CD4-positive, alpha-beta memory T cell (primary cell): Measurements from ENCODE around the gene KCNN4. TPM values are rescaled to one million over a fixed set of nuclear protein-coding genes. Genes with fewer than 3 reads are reported as not detected.

Source experiments
- CTCF ChIA-PET: fragments of 350-600 bp; sonication (Branson Sonifier 250); formaldehyde crosslinking; loops from one replicate; lab custom pipeline; 2021; ENCODE audit warnings: inconsistent platforms; ENCODE audit not compliant: partially characterized antibody; lab: Charles Lee
- POLR2A ChIA-PET: fragments of 350-600 bp; sonication (Branson Sonifier 250); formaldehyde crosslinking; loops from one replicate; lab custom pipeline; 2021; ENCODE audit not compliant: partially characterized antibody; lab: Charles Lee
- DNase-seq, 5 donors: peaks; one replicate each; pipeline versions ENCODE4 v3.0.0 to v3.0.0-alpha.2; 2020 to 2022; ENCODE audit warnings: mixed read lengths in 1 of 5
- H3K27ac ChIP-seq: one replicate; pipeline ENCODE4 v1.7.0; 2013; ENCODE audit warnings: low read depth, low read length
- H3K27me3 ChIP-seq: 2 replicates; pipeline ENCODE4 v1.7.0; 2013; ENCODE audit warnings: mild to moderate bottlenecking, low read length, moderate library complexity; ENCODE audit not compliant: insufficient read depth
- H3K36me3 ChIP-seq: 2 replicates; pipeline ENCODE4 v1.7.0; 2013; ENCODE audit warnings: mild to moderate bottlenecking, low read length, moderate library complexity; ENCODE audit not compliant: insufficient read depth
- H3K4me1 ChIP-seq: 2 replicates; pipeline ENCODE4 v1.7.0; 2013; ENCODE audit warnings: mild to moderate bottlenecking, low read length, moderate library complexity; ENCODE audit not compliant: insufficient read depth
- H3K4me3 ChIP-seq, 2 donors: one replicate each; pipeline ENCODE4 v1.7.0; 2013; ENCODE audit warnings: low read length in 2 of 2, mild to moderate bottlenecking in 1 of 2
- H3K9me3 ChIP-seq, 2 donors: one replicate each; pipeline ENCODE4 v1.7.0; 2013; ENCODE audit warnings: low read length in 2 of 2, control low read depth in 1 of 2; ENCODE audit not compliant: control insufficient read depth in 1 of 2
- H3K27ac Mint-ChIP-seq, 7 donors: one replicate each; pipeline ENCODE4 v1.8.0; 2020 to 2021; ENCODE audit warnings: mixed read lengths in 7 of 7, mild to moderate bottlenecking in 6 of 7, inconsistent platforms in 3 of 7, moderate library complexity in 3 of 7
- H3K27me3 Mint-ChIP-seq, 2 donors: one replicate each; pipeline ENCODE4 v1.8.0; 2020 to 2021; ENCODE audit warnings: mixed read lengths in 2 of 2
- H3K36me3 Mint-ChIP-seq, 2 donors: one replicate each; pipeline ENCODE4 v1.8.0; 2020 to 2021; ENCODE audit warnings: mixed read lengths in 2 of 2, inconsistent platforms in 1 of 2, mild to moderate bottlenecking in 1 of 2
- H3K4me1 Mint-ChIP-seq, 4 donors: one replicate each; pipeline ENCODE4 v1.8.0; 2020 to 2021; ENCODE audit warnings: mixed read lengths in 4 of 4, mild to moderate bottlenecking in 1 of 4
- H3K4me3 Mint-ChIP-seq, 8 donors: one replicate each; pipeline ENCODE4 v1.8.0; 2020 to 2021; ENCODE audit warnings: mixed read lengths in 8 of 8, mild to moderate bottlenecking in 7 of 8, moderate library complexity in 6 of 8, inconsistent platforms in 3 of 8
- H3K9me3 Mint-ChIP-seq, 8 donors: one replicate each; pipeline ENCODE4 v1.8.0; 2020 to 2021; ENCODE audit warnings: mixed read lengths in 8 of 8, mild to moderate bottlenecking in 5 of 8, inconsistent platforms in 3 of 8, moderate library complexity in 1 of 8
- intact Hi-C: fragments of 100-400 bp; cut with micrococcal nuclease; formaldehyde crosslinking; loops from one replicate; pipeline ENCODE4 v1.15.1; 2023
- polyA plus RNA-seq, 2 donors: library from polyadenylated mRNA; unstranded; fragments of 300-500 nt; fragmentation: Illumina TruSeq; gene quantifications; one replicate each; pipeline ENCODE4 v1.2.3, GENCODE V29; 2021
- total RNA-seq, 2 experiments: library from RNA; stranded (reverse); gene quantifications; one replicate each; pipeline ENCODE4 v1.2.3, GENCODE V29; 2021

KCNN4 gene
- total and polyA plus RNA-seq, 4 experiments from 2014 or later: 10.5 to 33.9 (median 28.7) TPM

GRCh38 chr19:43782311-43782660 lies 1.5 kb upstream of the KCNN4 start:
- POLR2A ChIA-PET: interaction anchor here (3.2 to 7.8 kb wide), 3 partner anchors 15 to 37 kb away, joined by 13 to 106 read pairs (median 104); partner anchors contain the start of gene SMG9
- Histone ChIP-seq H3K36me3 (no peaks in the 10 kb centered on the region), H3K9me3 (no peaks in the 10 kb centered on the region), H3K4me1 (peaks cover 76% of the 10 kb centered on the region), H3K27me3 (no peaks in the 10 kb centered on the region), H3K27ac (no peak overlapping the region), H3K4me3 (no peak overlapping the region)
- H3K27me3 Mint-ChIP-seq: no peaks in the 10 kb centered on the region
- H3K4me1 Mint-ChIP-seq: peaks cover 47 to 81% (median 61%) of the 10 kb centered on the region in 4 donors
- DNase-seq: no peak
- H3K4me3 Mint-ChIP-seq: peak overlapping the region; percentile 52 to 92 (median 84)
- H3K9me3 Mint-ChIP-seq: peaks cover 0 to 1% (median 0%) of the 10 kb centered on the region in 8 donors
- intact Hi-C loops: loop anchor here (10.0 kb wide), 1 partner anchor 217 kb away; no protein-coding TSS in a partner anchor
- CTCF ChIA-PET: interaction anchor here (0.9 to 8.1 kb wide), 3 partner anchors 16 to 114 kb away, joined by 3 to 94 read pairs (median 3); no protein-coding TSS in a partner anchor
- peaks cover 0 to under 1% of the 10 kb centered on the region in 2 donors for H3K36me3 Mint-ChIP-seq
- H3K27ac Mint-ChIP-seq: peak overlapping the region; percentile 14 to 96 (median 91)

- CTCF ChIA-PET: interaction anchor here (0.9 to 8.1 kb wide), 3 partner anchors 15 to 113 kb away, joined by 3 to 94 read pairs (median 3); no protein-coding TSS in a partner anchor
- Histone ChIP-seq H3K4me3 (no peak overlapping the region), H3K27me3 (no peaks in the 10 kb centered on the region), H3K9me3 (no peaks in the 10 kb centered on the region), H3K4me1 (peaks cover 81% of the 10 kb centered on the region), H3K36me3 (no peaks in the 10 kb centered on the region), H3K27ac (peak overlapping the region; percentile 67)
- Mint-ChIP-seq H3K4me3 (peak overlapping the region; percentile 82 to 92 (median 86)), H3K27ac (peak overlapping the region; percentile 85 to 96 (median 92)), H3K4me1 (peaks cover 51 to 86% (median 66%) of the 10 kb centered on the region in 4 donors), H3K27me3 (no peaks in the 10 kb centered on the region), H3K36me3 (peaks cover 0 to 5% of the 10 kb centered on the region in 2 donors), H3K9me3 (peaks cover 0 to 1% (median 0%) of the 10 kb centered on the region in 8 donors)
- no peak for DNase-seq
- intact Hi-C loops: loop anchor here (10.0 kb wide), 1 partner anchor 217 kb away; no protein-coding TSS in a partner anchor
- POLR2A ChIA-PET: interaction anchor here (1.0 to 7.8 kb wide), 5 partner anchors 14 to 36 kb away, joined by 3 to 106 read pairs (median 13); partner anchors contain the start of gene SMG9
Measured at GRCh38 chr19:43781630-43782310, 997 bp upstream of the KCNN4 start.

- POLR2A ChIA-PET: interaction anchor here (1.2 to 7.8 kb wide), 5 partner anchors 12 to 341 kb away, joined by 4 to 106 read pairs (median 6); partner anchors contain the start of gene SMG9
- Mint-ChIP-seq H3K4me3 (peak overlapping the region; percentile 84 to 92 (median 87)), H3K4me1 (peaks cover 58 to 95% (median 75%) of the 10 kb centered on the region in 4 donors), H3K9me3 (peaks cover 0 to 1% (median 0%) of the 10 kb centered on the region in 8 donors), H3K27me3 (no peaks in the 10 kb centered on the region), H3K36me3 (peaks cover 0 to 8% of the 10 kb centered on the region in 2 donors), H3K27ac (peak overlapping the region; percentile 85 to 99 (median 91))
- no peaks in the 10 kb centered on the region for H3K9me3 ChIP-seq
- CTCF ChIA-PET: interaction anchor here (1.1 to 8.1 kb wide), 8 partner anchors 9 to 111 kb away, joined by 4 to 94 read pairs (median 6); partner anchors contain the start of gene SMG9
- no peaks in the 10 kb centered on the region for H3K27me3 ChIP-seq
- peak overlapping the region; percentile 67 for H3K27ac ChIP-seq
- intact Hi-C loops: loop anchor here (1.0 to 10.0 kb wide), 2 partner anchors 26 to 215 kb away; partner anchors contain the start of gene SMG9
- H3K36me3 ChIP-seq: no peaks in the 10 kb centered on the region
- H3K4me1 ChIP-seq: peaks cover 90% of the 10 kb centered on the region
- DNase-seq: no peak
- H3K4me3 ChIP-seq: peak overlapping the region; percentile 38 to 48
Measured at GRCh38 chr19:43779820-43780219, 953 bp downstream of the KCNN4 start.

GRCh38 chr19:43779147-43779819 lies 1.5 kb downstream of the KCNN4 start:
- ChIA-PET POLR2A (interaction anchor here (1.3 to 7.8 kb wide), 4 partner anchors 12 to 111 kb away, joined by 4 to 106 read pairs (median 56); partner anchors contain the start of gene SMG9), CTCF (interaction anchor here (0.8 to 8.1 kb wide), 12 partner anchors 8 to 185 kb away, joined by 3 to 94 read pairs (median 6); partner anchors contain the start of gene SMG9)
- no peak for DNase-seq
- Mint-ChIP-seq H3K4me1 (peaks cover 55 to 90% (median 72%) of the 10 kb centered on the region in 4 donors), H3K9me3 (peaks cover 0 to 1% (median 0%) of the 10 kb centered on the region in 8 donors), H3K27me3 (no peaks in the 10 kb centered on the region), H3K27ac (peak overlapping the region; percentile 85 to 99 (median 91)), H3K36me3 (peaks cover 0 to 8% of the 10 kb centered on the region in 2 donors), H3K4me3 (peak overlapping the region; percentile 84 to 92 (median 87))
- H3K9me3 ChIP-seq: no peaks in the 10 kb centered on the region
- H3K36me3 ChIP-seq: peaks cover under 1% of the 10 kb centered on the region
- peak overlapping the region; percentile 38 to 48 for H3K4me3 ChIP-seq
- H3K4me1 ChIP-seq: peaks cover 85% of the 10 kb centered on the region
- peak overlapping the region; percentile 67 for H3K27ac ChIP-seq
- intact Hi-C loops: no loop called here
- no peaks in the 10 kb centered on the region for H3K27me3 ChIP-seq

DNA sequence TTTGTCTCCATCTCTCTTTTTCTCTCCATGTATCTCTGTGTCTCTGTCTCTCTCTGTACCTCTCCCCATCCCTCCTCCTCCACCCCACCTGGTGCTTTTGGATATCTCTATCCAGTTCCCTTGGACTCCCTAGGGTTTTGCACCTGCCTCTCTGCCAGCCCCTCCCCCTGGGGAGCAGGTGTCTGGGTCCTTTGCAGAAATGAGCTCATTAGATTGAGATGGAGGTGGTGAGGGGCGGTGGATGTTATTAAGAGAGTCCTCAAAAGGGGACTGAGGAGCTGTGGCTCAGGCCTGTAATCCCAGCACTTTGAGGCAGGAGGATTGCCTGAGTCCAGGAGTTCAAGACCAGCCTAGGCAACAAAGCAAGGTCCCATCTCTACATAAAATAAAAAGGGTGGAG lies 2.1 kb downstream of the KCNN4 start:
- H3K27me3 Mint-ChIP-seq: no peaks in the 10 kb centered on the region
- peak overlapping the region in 1 of 2 donors; percentile 48 for H3K4me3 ChIP-seq
- H3K27ac ChIP-seq: peak overlapping the region; percentile 67
- DNase-seq: no peak
- H3K9me3 Mint-ChIP-seq: peaks cover 0 to 1% (median 0%) of the 10 kb centered on the region in 8 donors
- ChIA-PET CTCF (interaction anchor here (0.8 to 8.1 kb wide), 11 partner anchors 9 to 185 kb away, joined by 3 to 94 read pairs (median 5); partner anchors contain the start of gene SMG9), POLR2A (interaction anchor here (1.3 to 7.8 kb wide), 4 partner anchors 11 to 110 kb away, joined by 4 to 106 read pairs (median 56); partner anchors contain the start of gene SMG9)
- H3K36me3 Mint-ChIP-seq: peaks cover 0 to 9% of the 10 kb centered on the region in 2 donors
- no peaks in the 10 kb centered on the region for H3K27me3 ChIP-seq
- intact Hi-C loops: no loop called here
- peaks cover 79% of the 10 kb centered on the region for H3K4me1 ChIP-seq
- H3K4me1 Mint-ChIP-seq: peaks cover 50 to 83% (median 66%) of the 10 kb centered on the region in 4 donors
- H3K27ac Mint-ChIP-seq: peak overlapping the region; percentile 85 to 99 (median 91)
- H3K9me3 ChIP-seq: no peaks in the 10 kb centered on the region
- peak overlapping the region; percentile 33 to 92 (median 87) for H3K4me3 Mint-ChIP-seq
- peaks cover 6% of the 10 kb centered on the region for H3K36me3 ChIP-seq

- H3K27ac ChIP-seq: peak overlapping the region; percentile 67
- POLR2A ChIA-PET: interaction anchor here (1.0 to 7.8 kb wide), 8 partner anchors 10 to 109 kb away, joined by 3 to 106 read pairs (median 6); partner anchors contain the start of gene SMG9
- H3K4me3 Mint-ChIP-seq: peak overlapping the region; percentile 67 to 92 (median 87)
Measured at GRCh38 chr19:43777163-43777695, 3.5 kb downstream of the KCNN4 start.

More at GRCh38 chr19:43777163-43777695, 3.5 kb downstream of the KCNN4 start:
- Mint-ChIP-seq H3K9me3 (peaks cover 0 to 1% (median 0%) of the 10 kb centered on the region in 8 donors), H3K27ac (peak overlapping the region; percentile 85 to 99 (median 91)), H3K36me3 (peaks cover 0 to 14% of the 10 kb centered on the region in 2 donors), H3K27me3 (no peaks in the 10 kb centered on the region), H3K4me1 (peaks cover 42 to 73% (median 57%) of the 10 kb centered on the region in 4 donors)
- Histone ChIP-seq H3K36me3 (peaks cover 11% of the 10 kb centered on the region), H3K4me3 (no peak overlapping the region), H3K9me3 (no peaks in the 10 kb centered on the region), H3K4me1 (peaks cover 67% of the 10 kb centered on the region), H3K27me3 (no peaks in the 10 kb centered on the region)
- intact Hi-C loops: loop anchor here (1.0 kb wide), 1 partner anchor 12 kb away; no protein-coding TSS in a partner anchor
- CTCF ChIA-PET: interaction anchor here (1.5 to 8.1 kb wide), 5 partner anchors 11 to 109 kb away, joined by 5 to 94 read pairs (median 9); partner anchors contain the start of gene SMG9
- DNase-seq: peak; percentile 40 to 81 (median 57)
